ENCODE results near the gene CDK17.

Gene CDK17

DNA sequence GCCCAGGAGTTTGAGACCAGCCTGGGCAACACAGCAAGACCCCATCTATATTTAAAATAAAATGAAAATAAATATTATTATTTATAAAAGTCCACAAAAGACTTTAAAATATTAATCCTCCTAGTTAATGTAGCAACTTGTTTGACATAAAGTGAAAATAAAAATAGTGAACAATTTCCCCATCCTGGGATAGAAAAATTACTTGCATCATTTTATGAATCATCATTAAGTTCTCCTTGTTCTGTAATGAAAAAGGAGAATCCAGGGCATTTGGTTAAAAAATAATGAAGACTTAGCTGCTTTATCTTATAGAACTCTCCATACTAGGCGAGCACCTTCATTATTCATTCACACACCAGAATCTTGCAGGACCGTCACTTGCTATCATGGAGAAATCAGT lies 140.0 kb downstream of the CDK17 start:
- DNase-seq: no peak

DNA sequence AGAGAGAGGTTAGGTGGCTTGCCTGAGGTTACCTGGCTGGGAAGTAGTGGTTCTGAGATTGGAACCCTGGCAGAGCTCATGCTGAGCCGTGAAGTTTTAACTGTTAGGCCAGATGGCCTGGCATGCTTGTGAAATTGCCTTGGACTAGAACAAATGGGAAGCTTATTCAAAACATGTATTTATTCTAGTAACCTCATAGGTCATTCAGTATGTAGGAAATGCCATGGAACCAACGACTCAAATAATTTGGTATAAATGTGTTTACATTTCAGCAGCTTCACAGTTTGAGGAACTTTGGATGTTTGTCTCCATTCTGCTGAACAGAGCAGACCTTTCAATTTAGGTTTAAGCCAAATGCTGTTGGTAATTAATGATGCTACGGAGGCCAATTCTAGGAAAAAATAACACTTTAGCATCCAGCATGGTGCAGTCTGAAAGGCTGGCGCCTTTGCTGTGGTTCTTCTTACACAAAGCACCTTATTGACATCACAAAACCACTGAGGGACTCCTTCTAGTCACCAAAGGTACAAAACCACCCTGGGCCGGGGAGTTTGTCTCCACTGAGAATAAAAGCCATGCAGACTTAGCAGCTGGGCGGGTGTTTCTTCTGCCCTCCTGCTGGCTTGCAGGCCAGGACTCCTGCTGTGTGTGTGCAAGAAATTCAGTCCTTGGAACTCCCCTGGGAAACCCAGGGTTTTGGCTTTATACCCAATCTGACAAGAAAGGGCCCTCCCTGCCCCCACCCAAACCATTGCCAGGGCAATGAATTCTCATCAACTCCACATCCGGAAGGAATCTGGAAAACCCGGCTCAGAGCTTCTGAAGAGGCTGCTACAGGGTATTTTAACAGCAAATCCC lies 141.9 kb downstream of the CDK17 start:
- DNase-seq: no peak

DNA sequence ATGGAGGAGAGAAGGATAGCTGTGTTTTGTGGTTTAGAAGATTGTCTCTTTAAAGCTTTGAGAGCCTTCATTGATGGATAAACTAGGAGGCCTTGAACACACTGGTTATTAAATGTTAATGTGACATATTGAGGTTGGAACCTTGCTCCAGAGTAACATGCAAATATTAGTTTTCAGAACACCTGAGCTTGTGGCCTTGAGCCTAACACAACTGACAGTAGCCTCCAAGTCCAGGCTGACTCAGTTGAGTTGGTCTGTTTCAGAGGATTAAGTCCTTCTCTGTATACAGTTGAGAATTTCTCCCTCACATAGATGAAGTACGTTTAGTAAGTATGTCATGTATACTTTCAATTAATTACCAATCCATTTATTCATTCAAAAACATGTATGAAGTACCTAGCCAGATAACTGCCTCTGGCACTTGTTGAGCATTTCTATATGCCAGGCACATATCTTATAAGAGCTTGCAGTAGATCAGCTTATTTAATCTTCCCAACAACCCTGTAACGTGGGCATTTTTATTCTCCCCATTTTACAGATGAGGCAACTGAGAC lies 142.6 kb downstream of the CDK17 start:
- DNase-seq: no peak

DNA sequence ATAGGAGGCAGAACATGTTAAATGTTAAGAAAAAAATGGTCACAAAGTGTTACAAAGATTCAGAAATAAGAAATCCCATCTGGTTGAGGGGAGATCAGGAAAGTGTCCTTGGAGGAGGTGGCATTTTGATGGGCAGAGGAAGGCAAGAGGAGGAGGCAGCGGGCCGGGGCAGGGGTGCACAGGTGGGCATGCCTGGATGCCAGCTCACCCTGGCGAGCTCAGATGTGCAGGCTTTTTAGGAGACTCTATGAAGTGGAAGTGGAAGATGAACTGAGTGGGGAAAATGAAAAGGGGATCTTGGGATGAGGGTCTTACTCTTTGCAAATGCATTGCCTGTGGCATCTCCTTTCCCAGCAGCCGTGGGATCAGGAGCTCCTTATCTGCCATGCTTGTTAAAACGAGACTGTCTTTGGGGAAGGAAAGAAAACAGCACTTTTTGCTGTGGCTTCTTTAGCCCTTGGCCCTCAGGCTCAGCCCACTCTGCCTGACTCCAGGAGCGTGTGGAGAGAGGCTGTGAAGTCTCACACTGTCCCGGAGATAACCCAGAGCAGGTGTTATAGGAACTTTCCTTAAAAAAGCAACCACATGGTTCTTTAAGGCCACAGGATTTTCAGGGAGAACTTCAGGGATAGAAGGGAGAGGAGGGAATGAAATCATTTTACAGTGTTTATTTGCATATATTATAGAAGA lies 143.4 kb downstream of the CDK17 start:
- no peak for DNase-seq

DNA sequence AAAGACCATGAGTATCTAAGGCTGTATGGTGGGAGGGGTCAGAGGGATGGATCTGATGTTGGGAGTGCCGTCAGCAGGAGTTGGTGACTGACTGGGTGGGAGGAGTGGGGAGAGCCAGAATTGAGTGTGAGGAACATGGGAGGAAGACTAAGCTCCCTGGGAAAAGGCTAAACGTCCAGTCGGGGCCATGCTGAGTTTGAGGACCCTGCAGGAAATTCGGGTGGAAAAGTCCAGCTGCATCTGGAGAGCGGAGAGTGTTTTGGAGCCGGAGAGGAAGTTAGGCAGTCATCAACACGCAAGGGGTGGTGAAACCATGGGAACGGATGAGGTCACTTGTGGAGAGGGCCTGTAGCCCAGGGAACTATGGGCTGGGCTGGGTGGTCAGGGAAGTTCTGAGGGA lies 145.2 kb downstream of the CDK17 start:
- DNase-seq: no peak

DNA sequence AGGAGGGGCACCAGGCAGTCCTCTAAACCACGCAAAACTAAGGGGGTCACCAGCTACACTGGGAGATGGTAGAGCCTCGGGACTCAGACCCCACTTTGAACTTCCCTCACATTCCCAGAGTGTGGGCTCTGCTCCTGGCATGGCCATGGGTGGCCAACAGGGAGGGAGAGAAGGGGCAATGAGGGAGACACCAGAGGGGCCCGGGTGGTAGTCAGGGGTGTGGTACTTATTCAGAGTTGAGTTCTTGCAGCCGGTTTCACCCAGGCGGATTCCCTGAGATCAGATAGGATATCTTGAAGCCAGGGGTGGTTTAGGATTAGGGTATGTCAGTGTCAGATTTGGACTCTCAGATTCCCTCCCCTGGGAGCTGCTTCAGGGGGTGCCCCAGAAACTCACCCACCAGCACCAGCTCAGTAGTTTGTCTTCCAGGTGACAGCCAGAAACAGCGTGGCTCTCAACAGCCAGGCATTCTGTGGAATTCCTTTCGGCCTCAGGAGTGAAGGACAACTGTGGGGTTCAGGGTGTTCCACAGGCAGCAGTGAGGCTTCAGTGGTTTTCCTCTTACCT lies 150.0 kb downstream of the CDK17 start:
- DNase-seq: no peak

DNA sequence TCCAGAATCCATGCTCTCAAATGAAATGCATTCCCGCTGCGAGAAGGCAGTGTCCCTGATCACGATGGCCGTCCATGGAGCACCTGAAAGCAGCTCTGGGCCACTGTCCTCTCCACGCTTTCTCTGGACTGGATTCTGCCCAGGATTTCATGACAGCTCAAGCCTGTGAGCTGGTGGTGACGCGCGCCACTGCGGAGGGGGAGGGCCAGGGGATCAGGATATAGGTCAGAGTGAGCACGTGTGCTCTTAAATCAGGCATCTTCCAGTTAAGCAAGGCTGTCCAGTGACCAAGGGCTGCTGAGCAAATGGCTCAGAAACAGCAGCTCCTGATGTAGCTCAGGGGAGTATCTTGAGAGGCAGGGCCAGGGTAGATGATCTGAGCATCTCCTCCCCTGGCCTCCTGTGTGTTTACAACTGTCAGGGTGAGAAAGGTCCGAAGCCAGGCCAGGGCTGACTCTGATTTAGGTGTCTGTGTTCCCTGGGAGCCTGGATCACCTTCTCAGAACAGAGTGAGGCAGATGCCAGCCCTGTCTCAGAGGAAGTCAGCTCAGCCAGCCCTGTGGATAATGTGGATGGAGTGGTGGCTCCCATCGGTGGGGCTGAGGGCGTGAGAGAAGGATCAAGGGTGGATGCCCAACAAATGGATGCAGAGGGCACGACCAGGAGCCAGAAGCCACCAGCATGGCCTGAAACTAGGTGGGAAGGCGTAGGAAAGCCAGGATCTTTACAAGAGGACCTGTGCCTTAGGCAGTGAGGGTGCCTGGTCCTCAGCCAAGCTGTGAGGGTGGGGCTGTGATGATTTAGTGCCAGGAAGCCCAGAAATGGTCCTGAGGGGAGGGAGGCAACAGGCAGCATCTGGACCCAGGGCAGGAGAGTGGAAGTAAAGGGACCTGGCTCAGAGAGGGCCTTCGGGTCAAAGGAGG lies 150.8 kb downstream of the CDK17 start:
- DNase-seq: no peak

DNA sequence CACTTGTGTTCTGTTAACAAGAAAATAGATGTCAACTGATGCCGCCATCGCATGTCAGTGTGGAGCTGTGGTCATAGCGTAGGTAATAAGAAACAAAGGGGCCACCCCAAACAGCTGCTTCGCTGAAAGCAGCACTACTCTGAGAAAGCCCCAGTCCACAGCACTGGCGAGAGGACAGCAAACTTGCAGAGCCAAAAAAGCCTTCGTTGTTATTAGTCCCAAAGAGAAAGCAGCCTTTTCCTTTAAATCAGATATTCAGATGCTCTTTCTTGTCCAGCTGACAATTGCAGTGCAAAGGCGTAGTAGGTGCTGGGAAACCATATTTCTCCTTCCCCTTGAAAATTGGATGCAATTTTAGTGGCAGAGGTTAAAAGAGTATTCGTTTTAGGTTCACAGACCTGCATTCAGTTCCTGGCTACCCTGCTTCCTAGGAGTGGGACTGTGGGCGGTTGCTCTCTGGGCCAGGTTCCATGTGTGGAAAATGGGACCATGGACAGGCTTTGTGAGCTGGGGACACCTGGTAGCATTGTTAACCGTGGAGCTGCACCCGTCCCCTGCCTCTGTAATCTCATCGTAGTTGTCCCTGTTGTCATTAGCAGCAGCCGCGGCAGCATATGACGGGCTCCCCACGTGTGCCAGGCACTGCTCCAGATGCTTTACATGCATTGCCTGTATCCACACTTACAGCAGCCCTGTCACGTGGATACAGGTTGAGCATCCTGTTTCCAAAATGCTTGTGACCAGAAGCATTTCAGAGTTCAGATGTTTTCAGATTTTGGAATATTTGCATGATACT lies 151.9 kb downstream of the CDK17 start:
- DNase-seq: no peak

DNA sequence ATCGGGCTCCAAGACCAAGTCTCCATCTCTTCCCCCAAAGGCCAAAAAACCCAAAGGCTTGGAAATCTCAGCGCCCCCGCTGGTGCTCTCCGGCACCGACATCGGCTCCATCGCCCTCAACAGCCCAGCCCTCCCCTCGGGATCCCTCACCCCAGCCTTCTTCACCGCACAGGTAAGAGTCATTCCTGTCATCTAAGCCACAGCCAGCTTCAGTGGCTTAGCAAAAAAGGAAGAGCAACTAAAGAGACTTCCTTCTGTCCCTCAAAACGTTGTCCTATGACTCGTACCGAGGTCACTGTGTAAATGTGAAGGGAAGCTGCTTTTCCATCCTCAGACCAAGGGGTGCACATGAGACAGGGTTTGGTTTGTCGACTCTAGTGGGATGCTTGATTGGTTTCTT lies 152.7 kb downstream of the CDK17 start:
- no peak for DNase-seq

DNA sequence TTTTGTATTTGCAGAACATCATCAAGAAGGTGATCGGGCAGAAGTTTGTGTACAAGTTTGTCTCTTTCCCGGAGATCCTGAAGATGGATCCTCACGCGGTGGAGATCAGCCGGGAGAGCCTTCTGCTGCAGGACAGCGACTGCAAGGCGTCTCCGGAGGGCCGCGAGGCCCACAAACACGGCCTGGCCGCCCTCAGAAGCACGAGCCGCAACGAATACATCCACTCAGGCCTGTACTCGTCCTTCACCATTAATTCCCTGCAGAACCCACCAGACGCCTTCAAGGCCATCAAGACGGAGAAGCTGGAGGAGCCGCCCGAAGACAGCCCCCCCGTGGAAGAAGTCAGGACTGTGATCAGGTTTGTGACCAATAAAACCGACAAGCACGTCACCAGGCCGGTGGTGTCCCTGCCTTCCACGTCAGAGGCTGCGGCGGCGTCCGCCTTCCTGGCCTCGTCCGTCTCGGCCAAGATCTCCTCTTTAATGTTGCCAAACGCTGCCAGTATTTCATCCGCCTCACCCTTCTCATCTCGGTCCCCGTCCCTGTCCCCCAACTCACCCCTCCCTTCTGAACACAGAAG lies 153.2 kb downstream of the CDK17 start:
- DNase-seq: no peak

DNA sequence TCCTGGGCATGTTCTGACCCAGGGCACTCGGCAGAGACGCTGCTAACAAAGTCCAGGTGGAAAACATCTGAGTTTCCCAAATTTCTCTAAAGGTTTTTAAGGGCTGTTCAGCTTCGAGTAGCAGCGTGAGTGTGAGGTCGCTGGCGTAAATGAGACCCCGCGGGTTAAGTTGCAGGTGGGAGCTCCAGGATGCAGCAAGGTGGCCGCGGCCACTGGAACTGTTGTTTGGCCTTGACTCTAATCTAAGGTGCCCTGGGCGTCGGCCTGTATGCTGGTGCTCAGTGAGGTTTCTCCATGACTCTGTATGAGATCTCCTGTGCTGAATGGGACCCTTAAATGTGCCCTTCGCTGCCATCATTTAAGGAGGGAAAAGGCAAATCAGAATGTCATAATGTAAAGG lies 155.4 kb downstream of the CDK17 start:
- no peak for DNase-seq

DNA sequence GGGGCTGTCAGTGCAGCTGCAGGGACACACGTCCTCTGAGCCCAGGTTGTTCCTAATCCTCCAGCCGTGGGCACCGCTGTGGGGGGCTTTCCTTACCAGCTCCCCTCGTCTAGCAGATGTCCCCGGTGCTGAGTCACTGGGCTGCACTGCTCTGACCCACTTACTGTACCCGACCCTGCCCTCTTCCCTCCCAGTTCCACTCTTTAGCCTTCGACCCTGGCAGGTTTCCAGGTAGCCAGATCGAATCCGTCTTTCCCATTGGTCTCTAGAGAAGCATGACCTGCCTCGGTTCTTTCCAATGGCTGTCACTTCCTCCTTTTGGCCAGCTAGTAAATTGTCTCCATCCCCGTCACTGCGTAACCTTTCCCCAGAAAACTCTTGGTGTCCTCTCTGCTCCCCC lies 157.6 kb downstream of the CDK17 start:
- DNase-seq: no peak

DNA sequence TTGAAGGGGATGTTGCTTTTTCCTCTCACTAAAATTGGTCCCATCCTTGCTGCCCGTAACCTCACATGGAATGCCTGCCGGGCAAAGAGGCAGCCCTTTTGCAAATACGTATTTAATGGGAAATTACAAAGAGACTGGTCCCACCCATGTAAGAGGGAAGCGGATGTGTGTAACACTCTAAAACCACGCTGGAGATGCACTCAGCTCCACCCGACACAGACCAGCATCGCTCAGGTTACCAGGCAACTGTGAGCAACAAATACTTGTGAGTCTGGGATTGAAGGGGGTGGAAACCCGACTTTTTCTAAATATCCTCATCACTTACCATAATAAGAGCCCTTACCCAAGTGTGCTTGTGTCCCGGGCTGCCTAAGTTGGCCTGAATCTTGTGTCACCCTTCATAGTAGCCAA lies 158.4 kb downstream of the CDK17 start:
- DNase-seq: no peak

DNA sequence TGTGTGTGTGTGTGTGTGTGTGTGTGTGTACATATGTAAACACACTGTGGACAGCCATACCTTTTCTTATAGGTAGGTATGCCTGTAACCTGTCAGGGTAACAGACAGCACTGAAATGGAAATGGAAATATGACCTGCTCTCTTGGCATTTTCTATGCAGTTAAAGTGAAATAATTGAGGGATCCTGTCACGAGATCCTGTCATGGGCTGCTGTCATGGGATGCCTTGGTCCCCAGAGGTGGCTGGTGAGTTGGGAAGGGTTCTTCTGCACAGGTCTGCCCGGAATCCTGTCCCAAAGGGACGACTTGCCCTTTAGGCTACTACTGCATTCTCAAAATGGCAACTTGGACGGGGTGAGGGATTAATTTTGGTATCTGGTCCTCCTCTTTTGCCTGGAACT lies 158.8 kb downstream of the CDK17 start:
- no peak for DNase-seq

DNA sequence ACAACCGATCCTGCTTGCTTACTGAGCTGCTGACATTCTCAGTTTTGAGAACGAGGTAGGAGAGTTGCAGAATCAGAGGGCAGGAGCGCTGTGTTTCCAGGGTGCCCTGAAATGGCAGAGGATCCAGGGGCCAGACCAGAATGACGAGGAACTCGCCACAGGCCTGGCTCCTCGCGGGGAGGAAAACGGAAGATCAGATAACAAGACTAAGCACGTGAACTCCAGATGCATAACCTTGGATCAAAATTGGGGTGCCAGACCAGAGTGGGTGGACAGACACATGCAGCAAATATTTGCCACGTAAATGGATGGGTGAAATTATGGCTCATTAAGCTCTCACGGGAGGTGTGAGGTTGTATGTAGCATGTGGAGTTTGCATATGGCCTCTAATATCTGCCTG lies 159.6 kb downstream of the CDK17 start:
- no peak for DNase-seq

DNA sequence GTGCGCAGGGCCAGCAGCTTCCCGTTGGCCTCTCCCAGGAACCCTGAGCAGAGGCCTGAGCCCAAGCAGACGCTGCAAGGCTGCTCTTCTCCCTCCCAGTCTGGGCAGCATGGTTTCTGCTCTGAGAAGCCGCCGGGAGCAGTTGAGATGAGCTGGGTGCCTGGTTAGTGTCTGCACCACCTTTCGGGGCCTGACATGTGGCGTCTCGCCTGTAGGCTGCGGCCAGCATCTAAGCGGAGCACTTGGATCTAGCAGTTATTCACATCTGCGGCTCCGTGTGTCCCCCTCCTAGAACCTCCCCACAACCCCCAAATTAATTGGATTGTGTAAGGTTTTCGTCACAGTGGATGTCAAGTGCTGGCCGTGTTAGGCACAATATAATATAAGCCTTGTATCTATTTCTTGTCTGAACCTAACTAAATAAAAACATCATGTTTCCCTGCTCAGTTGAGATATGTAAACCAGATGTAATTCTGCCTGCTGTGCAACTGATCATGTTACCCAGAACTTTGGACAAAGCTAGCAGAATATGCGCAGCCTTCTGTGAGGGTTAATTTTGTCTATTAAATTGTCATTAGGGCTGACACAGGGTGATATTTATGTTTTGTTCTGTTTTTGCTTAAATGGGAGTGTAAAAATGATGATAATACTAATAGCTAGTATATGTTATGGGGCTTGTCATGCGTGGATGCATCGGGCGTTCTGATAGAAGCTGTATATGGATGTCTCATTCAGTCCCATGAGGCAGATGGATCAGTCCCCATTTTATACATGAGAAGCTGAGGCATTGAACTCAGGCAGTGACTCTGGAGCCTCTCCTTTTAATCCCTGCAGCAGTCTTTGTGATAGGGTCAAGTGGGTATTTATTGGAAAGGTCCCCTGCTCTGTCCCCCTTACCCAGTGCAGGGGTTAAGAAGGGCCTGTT lies 160.3 kb downstream of the CDK17 start:
- no peak for DNase-seq

DNA sequence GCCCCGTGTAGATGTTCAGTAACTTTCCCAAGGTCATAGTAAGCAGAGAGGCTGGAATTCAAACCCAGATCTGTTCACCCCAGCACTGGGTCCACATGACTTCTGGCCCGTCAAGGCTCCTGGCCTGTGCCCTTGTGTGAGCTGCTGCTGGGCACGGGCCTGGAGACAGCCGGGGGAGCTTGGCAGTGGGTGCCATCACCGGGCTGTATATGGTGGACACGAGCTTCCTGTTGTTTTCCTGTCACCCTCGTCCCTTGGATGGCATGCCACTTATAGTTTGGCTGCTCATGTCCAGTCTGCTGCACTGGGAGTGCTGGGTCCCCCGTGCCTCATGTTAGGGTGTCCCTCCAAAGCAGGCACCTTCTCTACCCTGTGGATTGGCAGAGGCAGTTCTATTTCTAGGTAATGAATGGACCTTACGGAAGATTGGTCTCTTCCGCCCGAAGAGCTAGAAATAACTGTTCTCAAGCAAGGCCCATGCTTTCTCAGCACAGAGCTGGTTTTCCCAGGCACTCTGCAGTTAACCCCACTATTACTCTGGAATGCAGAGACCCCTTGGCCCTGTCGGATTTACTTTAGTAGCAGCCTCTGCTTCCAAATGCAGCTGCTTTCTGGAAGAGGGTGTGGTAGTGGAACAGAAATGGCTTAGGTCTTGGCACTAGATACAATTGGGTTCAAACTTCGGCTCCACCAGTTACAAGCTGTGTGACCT lies 161.7 kb downstream of the CDK17 start:
- no peak for DNase-seq

DNA sequence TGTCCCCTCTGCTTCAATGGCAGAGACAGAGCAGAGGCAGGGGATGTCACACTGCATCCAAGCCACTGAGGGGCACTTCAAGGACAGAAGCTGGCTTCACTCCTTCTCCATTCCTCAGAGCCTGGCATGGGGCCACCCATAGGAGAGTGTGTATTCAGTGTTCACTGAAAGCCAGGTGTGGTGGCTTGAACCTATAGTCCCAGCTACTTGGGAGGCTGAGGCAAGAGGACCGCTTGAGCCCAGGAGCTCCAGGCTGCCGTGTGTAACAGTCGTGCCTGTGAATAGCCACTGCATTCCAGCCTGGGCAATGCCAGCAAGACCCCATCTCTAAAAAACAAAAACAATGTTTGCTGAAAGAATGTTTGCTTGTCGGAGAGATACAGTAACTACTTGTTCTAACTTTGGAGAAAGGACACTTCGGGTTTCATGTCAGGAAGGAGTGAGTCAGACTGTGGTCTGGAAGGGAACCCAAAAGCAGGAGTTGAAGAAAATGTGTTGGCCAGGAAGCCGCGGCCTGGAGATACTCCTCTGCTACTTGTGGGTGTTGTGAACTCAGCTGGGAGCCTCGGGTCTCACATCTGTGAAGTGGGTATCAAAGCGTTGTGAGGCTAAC lies 162.7 kb downstream of the CDK17 start:
- no peak for DNase-seq

DNA sequence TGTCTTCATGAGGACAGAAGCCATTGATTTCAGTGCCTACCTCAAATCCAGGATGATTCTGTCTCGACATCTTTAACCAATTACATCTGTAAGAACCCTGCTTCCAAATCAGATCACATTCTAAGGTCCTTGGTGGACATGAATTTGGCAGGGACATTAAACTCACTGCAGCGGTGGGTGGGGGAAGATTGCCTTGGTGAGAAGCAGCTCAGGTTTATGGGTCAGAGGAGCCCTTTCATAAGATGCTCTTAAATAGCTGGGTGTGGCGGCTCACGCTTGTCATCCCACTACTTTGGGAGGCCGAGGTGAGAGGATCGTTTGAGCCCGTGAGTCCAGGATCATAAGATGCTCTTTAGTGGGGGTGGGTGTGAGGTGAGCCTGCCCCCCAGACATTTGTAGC lies 163.2 kb downstream of the CDK17 start:
- DNase-seq: no peak

Measured in NCI-H1105 (cell line).